ENCODE measurements around the gene PIK3C2A.
"Not testable (repeated sequence)": the region's sequence is repeated elsewhere in the genome, so short reads cannot be mapped to it uniquely, and the experiment has no call there.

The PIK3C2A gene

DNA sequence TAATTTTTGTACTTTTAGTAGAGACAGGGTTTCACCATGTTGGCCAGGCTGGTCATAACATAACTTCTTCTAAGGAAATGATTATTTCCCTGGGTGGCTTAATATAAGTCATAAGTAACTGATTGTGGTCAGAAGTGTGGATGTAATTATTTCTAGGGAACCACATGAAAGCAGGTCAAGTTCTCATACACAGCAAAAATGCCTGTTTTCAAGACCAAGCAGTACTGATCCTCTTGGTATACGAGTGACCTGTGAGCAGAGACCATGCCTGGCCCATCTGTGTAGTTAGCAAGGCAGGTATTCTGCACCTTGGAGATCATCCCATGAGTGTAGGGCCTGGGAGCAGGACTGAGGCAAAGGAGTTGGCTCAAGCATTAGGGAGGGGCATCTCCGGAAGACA is 36.3 kb upstream of the PIK3C2A start:
- H3K4me1 ChIP-seq: no peaks in the 10 kb centered on the region
- H3K27me3 ChIP-seq: no peaks in the 10 kb centered on the region
- no peak for DNase-seq
- intact Hi-C loops (cut with DNase I; ENCODE audit: low total_unique reads): no loop called here
- no peaks in the 10 kb centered on the region for H3K9me3 ChIP-seq
- no peak overlapping the region for H3K27ac ChIP-seq
- H3K36me3 ChIP-seq: no peaks in the 10 kb centered on the region
- TF ChIP-seq, protein P1, sequence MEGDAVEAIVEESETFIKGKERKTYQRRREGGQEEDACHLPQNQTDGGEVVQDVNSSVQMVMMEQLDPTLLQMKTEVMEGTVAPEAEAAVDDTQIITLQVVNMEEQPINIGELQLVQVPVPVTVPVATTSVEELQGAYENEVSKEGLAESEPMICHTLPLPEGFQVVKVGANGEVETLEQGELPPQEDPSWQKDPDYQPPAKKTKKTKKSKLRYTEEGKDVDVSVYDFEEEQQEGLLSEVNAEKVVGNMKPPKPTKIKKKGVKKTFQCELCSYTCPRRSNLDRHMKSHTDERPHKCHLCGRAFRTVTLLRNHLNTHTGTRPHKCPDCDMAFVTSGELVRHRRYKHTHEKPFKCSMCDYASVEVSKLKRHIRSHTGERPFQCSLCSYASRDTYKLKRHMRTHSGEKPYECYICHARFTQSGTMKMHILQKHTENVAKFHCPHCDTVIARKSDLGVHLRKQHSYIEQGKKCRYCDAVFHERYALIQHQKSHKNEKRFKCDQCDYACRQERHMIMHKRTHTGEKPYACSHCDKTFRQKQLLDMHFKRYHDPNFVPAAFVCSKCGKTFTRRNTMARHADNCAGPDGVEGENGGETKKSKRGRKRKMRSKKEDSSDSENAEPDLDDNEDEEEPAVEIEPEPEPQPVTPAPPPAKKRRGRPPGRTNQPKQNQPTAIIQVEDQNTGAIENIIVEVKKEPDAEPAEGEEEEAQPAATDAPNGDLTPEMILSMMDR (IDR thresholded peaks at IDR 0.05): no peak
- H3K4me3 ChIP-seq: no peak overlapping the region

GRCh38 chr11:17242954-17243353 is 35.2 kb upstream of the PIK3C2A start:
- H3K36me3 ChIP-seq; H3K9me3 ChIP-seq; H3K4me3 ChIP-seq; intact Hi-C loops (cut with DNase I; ENCODE audit: low total_unique reads); H3K4me1 ChIP-seq; DNase-seq; H3K27ac ChIP-seq; H3K27me3 ChIP-seq: not testable (repeated sequence)

GRCh38 chr11:17240780-17241179 is 33.0 kb upstream of the PIK3C2A start:
- TF ChIP-seq, protein P1 (IDR thresholded peaks at IDR 0.05): no peak
- H3K27ac ChIP-seq: no peak overlapping the region
- H3K27me3 ChIP-seq: no peaks in the 10 kb centered on the region
- H3K9me3 ChIP-seq: no peaks in the 10 kb centered on the region
- no peak for DNase-seq
- intact Hi-C loops (cut with DNase I; ENCODE audit: low total_unique reads): no loop called here
- no peaks in the 10 kb centered on the region for H3K4me1 ChIP-seq
- H3K4me3 ChIP-seq: no peak overlapping the region
- H3K36me3 ChIP-seq: no peaks in the 10 kb centered on the region

GRCh38 chr11:17239927-17240326 is 32.1 kb upstream of the PIK3C2A start:
- intact Hi-C loops (cut with DNase I; ENCODE audit: low total_unique reads); H3K36me3 ChIP-seq; H3K9me3 ChIP-seq; H3K4me3 ChIP-seq; H3K4me1 ChIP-seq; H3K27ac ChIP-seq; DNase-seq; H3K27me3 ChIP-seq: not testable (repeated sequence)

DNA sequence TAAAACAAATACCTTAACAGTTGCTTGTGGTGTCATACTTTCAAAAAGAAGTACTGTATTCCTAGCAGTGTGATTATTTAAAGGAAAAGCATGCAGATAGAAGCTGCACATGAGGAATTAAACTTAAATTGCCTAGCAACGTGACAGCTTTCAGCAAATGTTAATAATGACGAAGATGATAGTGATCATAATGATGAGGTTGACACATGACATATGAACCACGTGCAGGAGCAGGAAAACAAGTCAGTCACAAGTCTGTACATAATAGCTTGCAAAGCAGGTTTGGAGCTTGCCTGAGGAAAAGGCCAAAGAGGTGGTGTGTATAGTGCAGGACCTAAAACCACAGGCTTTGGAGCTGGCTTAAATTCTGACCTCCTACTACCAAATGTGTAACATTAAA is 30.6 kb upstream of the PIK3C2A start:
- no peak for DNase-seq
- Histone ChIP-seq H3K27me3 (no peaks in the 10 kb centered on the region), H3K4me1 (no peaks in the 10 kb centered on the region), H3K9me3 (no peaks in the 10 kb centered on the region), H3K4me3 (no peak overlapping the region), H3K27ac (no peak overlapping the region), H3K36me3 (no peaks in the 10 kb centered on the region)
- TF ChIP-seq, protein P1 (IDR thresholded peaks at IDR 0.05): no peak
- intact Hi-C loops (cut with DNase I; ENCODE audit: low total_unique reads): no loop called here

GRCh38 chr11:17233101-17233500 is 25.3 kb upstream of the PIK3C2A start:
- Histone ChIP-seq H3K27ac (no peak overlapping the region), H3K9me3 (no peaks in the 10 kb centered on the region), H3K4me1 (no peaks in the 10 kb centered on the region), H3K36me3 (no peaks in the 10 kb centered on the region), H3K4me3 (no peak overlapping the region), H3K27me3 (no peaks in the 10 kb centered on the region)
- no peak for DNase-seq
- intact Hi-C loops (cut with DNase I; ENCODE audit: low total_unique reads): loop anchor here (5.0 kb wide), 1 partner anchor 264 kb away; no protein-coding TSS in a partner anchor
- TF ChIP-seq, protein P1 (IDR thresholded peaks at IDR 0.05): no peak

Data from tibial artery (tissue), 4 donors.